RWPE1 (cell line): ENCODE data around the gene HTT-AS.
"Not testable (repeated sequence)": the region's sequence is repeated elsewhere in the genome, so short reads cannot be mapped to it uniquely, and the experiment has no call there.

Experiments
- CTCF ChIA-PET: fragments of 350-600 bp; sonication (Branson Sonifier 250); formaldehyde crosslinking; extraction: SDS; loops from one replicate; lab custom pipeline; 2021; lab: Yijun Ruan, JAX
- POLR2A ChIA-PET: fragments of 400-600 bp; formaldehyde crosslinking; extraction: SDS; loops from one replicate; lab custom pipeline; 2020; ENCODE audit warnings: antibody characterized with exemption; ENCODE audit not compliant: low non-redundant PET; lab: Yijun Ruan, JAX
- DNase-seq: peaks from one replicate; pipeline ENCODE4 v3.0.0; 2012; ENCODE audit warnings: low spot score
- H3K27ac ChIP-seq: fragments of 450-650 bp; 2 replicates; pipeline ENCODE4 v1.5.1; 2017
- TF ChIP-seq, protein P1 (sequence below): fragments of 450-650 bp; conservative IDR thresholded peaks from 2 replicates; pipeline ENCODE4 v1.5.1; 2017; ENCODE audit warnings: low read depth, mild to moderate bottlenecking

Gene HTT-AS

GRCh38 chr4:3060946-3061345 lies 13.4 kb downstream of the HTT-AS start:
- POLR2A ChIA-PET, result no interaction called here
- DNase-seq, result no peak
- TF ChIP-seq, protein P1, sequence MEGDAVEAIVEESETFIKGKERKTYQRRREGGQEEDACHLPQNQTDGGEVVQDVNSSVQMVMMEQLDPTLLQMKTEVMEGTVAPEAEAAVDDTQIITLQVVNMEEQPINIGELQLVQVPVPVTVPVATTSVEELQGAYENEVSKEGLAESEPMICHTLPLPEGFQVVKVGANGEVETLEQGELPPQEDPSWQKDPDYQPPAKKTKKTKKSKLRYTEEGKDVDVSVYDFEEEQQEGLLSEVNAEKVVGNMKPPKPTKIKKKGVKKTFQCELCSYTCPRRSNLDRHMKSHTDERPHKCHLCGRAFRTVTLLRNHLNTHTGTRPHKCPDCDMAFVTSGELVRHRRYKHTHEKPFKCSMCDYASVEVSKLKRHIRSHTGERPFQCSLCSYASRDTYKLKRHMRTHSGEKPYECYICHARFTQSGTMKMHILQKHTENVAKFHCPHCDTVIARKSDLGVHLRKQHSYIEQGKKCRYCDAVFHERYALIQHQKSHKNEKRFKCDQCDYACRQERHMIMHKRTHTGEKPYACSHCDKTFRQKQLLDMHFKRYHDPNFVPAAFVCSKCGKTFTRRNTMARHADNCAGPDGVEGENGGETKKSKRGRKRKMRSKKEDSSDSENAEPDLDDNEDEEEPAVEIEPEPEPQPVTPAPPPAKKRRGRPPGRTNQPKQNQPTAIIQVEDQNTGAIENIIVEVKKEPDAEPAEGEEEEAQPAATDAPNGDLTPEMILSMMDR, result no peak
- H3K27ac ChIP-seq, result no peak overlapping the region
- CTCF ChIA-PET, result no interaction called here

DNA sequence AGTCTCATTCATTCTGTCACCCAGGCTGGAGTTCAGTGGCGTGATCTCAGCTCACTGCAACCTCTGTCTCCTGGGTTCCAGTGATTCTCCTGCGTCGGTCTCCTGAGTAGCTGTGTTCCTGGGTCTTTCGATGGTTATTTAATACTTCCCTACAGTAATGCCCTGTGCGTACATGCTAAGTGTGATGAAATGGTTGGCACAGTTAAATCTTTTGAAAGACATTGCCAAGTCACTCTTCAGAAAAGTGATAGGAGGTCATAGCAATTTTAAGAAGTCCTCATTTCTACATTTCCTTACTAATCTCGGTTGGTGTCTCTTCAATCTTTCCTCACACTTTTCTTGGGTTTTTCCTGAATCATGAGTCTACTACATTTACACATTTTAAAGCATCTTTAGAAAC lies 14.4 kb downstream of the HTT-AS start:
- POLR2A ChIA-PET, result no interaction called here
- DNase-seq, result no peak
- H3K27ac ChIP-seq, result no peak overlapping the region
- CTCF ChIA-PET, result interaction anchor here (0.6 kb wide), 1 partner anchor 81 kb away, joined by 3 read pairs; no protein-coding TSS in a partner anchor
- TF ChIP-seq, protein P1, result no peak

GRCh38 chr4:3054169-3054759 lies 20.1 kb downstream of the HTT-AS start:
- no peak overlapping the region for H3K27ac ChIP-seq
- POLR2A ChIA-PET, result no interaction called here
- DNase-seq, result no peak
- TF ChIP-seq, protein P1, result no peak
- CTCF ChIA-PET, result no interaction called here

DNA sequence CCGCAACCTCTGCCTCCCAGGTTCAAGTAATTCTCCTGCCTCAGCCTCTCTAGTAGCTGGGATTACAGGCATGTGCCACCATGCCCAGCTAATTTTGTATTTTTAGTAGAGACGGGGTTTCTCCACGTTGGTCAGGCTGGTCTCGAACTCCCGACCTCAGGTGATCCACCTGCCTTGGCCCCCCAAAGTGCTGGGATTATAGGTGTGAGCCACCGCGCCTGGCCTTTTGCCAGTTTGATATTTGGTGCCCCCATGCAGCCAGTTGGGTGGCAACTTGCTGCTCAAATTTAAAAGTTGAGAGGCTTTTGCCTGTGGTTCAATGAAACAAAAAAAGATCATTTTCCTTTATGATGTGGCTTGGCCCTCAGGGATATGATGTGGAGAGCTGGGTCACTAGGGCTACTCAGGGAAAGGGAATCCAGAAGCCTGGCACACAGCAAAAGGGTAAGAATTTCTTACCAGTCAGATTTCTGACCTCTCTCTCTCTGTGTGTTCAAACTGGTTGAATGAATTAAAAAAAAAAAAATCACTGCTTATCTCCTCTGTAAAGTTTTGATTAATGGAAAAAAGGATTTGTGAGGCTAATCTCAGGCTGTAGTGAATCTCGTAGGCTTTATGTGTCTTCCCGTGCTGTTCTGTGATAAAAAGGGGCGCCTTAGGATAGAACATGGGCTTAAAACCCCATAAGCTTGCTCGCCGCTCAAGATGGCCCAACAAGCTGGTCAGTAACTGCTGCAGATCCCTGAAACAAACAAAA lies 23.0 kb downstream of the HTT-AS start:
- DNase-seq, POLR2A ChIA-PET, H3K27ac ChIP-seq, CTCF ChIA-PET: not testable (repeated sequence)

GRCh38 chr4:3047464-3048286 lies 26.7 kb downstream of the HTT-AS start:
- no peak overlapping the region for H3K27ac ChIP-seq
- TF ChIP-seq, protein P1, result peak; percentile 87
- ChIA-PET POLR2A (interaction anchor here (1.1 kb wide), 1 partner anchor 27 kb away, joined by 8 read pairs; the partner anchor contains the start of genes HTT and HTT-AS), CTCF (interaction anchor here (0.7 to 1.1 kb wide), 2 partner anchors 40 to 1347 kb away, joined by 3 to 4 read pairs; no protein-coding TSS in a partner anchor)
- DNase-seq, result no peak

GRCh38 chr4:3046623-3047022 lies 27.7 kb downstream of the HTT-AS start:
- no peak overlapping the region for H3K27ac ChIP-seq
- ChIA-PET CTCF (interaction anchor here (0.7 kb wide), 1 partner anchor 1348 kb away, joined by 4 read pairs; no protein-coding TSS in a partner anchor), POLR2A (interaction anchor here (1.1 kb wide), 1 partner anchor 28 kb away, joined by 8 read pairs; the partner anchor contains the start of genes HTT and HTT-AS)
- DNase-seq, result no peak
- TF ChIP-seq, protein P1, result no peak
